Fibroblast of skin of right biceps (primary cell): ENCODE data around the gene TRIP12.

Experiments
- DNase-seq: peaks from one replicate; pipeline ENCODE4 v3.0.0-alpha.2; 2013

The TRIP12 gene

GRCh38 chr2:229714080-229714735, 207.6 kb downstream of the TRIP12 start, which contains the start of gene DNER:
DNER (minus strand) TSS chr2:229714555; CDS start chr2:229714423, 132 bp downstream.
- DNase-seq, result peak; percentile 5
